Activated CD4-positive, alpha-beta T cell treated with anti-CD3 and anti-CD28 coated beads, Interleukin-2, Interleukin-6, amounts not matched to agents 100 ng/mL and 50 ng/mL, durations not matched to agents 16 hours and 8 hours (primary cell): Measurements from ENCODE around the gene ATP9A.
"Not testable (repeated sequence)": the region's sequence is repeated elsewhere in the genome, so short reads cannot be mapped to it uniquely, and the experiment has no call there.

ENCODE experiments used
- DNase-seq: peaks from one replicate; pipeline ENCODE4 v3.0.0-alpha.2; 2020

Gene ATP9A, protein sequence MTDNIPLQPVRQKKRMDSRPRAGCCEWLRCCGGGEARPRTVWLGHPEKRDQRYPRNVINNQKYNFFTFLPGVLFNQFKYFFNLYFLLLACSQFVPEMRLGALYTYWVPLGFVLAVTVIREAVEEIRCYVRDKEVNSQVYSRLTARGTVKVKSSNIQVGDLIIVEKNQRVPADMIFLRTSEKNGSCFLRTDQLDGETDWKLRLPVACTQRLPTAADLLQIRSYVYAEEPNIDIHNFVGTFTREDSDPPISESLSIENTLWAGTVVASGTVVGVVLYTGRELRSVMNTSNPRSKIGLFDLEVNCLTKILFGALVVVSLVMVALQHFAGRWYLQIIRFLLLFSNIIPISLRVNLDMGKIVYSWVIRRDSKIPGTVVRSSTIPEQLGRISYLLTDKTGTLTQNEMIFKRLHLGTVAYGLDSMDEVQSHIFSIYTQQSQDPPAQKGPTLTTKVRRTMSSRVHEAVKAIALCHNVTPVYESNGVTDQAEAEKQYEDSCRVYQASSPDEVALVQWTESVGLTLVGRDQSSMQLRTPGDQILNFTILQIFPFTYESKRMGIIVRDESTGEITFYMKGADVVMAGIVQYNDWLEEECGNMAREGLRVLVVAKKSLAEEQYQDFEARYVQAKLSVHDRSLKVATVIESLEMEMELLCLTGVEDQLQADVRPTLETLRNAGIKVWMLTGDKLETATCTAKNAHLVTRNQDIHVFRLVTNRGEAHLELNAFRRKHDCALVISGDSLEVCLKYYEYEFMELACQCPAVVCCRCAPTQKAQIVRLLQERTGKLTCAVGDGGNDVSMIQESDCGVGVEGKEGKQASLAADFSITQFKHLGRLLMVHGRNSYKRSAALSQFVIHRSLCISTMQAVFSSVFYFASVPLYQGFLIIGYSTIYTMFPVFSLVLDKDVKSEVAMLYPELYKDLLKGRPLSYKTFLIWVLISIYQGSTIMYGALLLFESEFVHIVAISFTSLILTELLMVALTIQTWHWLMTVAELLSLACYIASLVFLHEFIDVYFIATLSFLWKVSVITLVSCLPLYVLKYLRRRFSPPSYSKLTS

DNA sequence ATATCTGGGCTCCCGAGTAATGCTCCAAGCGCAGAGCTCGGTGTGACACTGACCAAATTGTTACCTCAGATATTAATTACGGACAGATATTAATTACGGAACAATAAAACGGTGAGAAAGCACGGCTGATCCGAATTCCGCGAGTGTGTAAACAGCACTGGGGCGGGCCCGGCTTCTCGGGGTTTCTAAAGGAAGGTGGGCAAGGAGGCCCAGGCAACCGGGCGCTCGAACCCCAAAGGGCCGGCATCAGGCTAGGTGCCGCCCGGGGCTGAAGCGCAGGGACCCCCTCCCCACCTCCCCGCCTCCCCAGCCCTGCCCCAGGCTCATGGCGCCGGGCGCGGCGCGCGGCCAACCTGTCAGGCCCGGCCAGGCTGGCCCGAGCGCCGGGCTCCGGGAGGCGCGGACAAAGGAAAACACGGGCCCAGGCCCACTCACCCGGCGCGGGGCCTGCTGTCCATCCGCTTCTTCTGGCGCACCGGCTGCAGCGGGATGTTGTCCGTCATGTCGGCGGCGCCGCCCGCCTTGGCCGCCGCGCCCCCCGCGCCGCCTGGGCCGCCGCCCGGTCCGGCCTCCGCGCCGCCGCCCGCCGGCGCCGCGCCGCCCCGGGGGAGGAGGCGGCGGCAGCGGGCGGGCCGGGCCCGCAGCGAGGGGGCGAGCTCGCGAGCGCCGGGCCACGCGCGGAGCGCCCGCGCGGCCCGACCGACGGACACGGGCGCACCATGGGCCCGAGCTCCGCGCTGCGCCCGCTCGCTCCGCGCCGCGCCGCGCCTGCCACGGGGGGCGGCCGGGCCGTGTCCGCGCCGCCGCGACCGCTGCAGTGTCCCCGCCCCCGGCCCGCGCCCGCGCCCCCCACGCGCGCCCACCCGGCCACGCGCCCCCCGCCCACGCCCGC is at the start of gene ATP9A:
Gene ATP9A (minus strand): TSS at position 524 of the 892 bp plus-strand sequence. CDS start 21 bp downstream, at position 503.
- DNase-seq, result no peak

DNA sequence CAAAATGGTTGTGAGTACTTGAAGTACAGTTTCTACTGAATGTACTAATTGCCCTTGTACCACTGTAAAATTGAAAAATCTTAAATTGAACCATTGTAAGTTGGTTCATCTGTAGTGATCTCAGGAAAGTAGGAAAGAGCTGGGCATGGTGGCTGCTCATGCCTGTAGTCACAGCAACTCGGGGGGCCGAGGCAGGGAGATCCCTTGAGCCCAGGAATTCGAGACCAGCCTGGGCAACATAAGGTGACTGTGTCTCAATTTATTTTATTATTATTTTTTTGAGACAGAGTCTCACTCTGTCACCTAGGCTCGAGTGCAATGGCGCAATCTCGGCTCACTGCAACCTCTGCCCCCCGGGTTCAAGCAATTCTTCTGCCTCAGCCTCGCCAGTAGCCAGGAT is 48.7 kb upstream of the ATP9A start:
- DNase-seq, result not testable (repeated sequence)

DNA sequence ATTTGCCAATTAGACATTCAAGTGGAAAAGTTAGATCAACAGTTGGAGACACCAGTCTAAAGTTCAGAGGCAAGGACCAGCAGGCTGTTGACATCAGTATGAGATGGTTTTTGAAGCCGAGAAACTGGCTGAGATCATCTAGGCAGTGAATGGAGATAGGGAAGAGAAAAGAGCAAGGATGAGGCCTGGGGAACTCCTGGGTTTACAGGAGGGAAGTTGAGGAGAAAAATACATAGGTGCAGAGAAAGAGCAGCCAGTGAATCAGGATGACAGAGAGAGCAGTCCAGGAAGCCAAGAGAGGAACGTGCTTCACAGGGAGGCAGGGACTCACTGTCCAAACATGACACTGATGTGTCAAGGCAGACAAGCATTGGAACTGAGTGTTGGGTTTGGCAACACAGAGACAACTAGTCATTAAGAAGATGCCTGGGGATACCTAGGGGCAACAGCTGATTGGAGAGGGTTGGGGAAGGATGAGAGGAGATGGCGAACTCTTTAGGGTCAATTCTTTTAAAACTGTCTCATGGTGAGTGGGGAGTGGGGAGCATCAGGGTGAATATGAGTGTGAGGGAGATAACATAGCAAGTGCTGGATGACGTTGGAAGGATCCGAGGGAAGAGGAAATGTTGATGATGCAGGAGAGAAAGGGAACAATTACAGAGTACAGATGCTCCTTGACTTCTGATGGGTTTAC is 47.3 kb upstream of the ATP9A start:
- no peak for DNase-seq

DNA sequence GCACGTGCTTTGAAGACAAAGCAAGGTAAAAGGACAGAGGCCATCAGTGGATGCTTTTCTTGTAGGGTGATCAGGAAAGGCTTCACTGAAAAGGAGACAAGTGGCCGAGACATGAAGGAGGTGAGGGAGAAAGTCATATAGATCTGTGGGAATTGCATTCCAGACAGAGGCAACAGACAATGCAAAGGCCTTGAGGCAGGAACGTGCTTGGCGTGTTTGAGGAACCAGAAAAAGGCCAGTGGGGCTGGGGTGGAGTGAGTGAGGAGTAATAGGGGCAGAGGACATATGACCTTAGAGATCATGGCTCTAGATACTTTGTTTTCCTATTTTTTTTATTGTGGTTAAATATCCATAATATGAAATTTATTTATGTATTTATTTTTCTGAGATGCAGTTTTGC is 44.7 kb upstream of the ATP9A start:
- DNase-seq, result no peak

DNA sequence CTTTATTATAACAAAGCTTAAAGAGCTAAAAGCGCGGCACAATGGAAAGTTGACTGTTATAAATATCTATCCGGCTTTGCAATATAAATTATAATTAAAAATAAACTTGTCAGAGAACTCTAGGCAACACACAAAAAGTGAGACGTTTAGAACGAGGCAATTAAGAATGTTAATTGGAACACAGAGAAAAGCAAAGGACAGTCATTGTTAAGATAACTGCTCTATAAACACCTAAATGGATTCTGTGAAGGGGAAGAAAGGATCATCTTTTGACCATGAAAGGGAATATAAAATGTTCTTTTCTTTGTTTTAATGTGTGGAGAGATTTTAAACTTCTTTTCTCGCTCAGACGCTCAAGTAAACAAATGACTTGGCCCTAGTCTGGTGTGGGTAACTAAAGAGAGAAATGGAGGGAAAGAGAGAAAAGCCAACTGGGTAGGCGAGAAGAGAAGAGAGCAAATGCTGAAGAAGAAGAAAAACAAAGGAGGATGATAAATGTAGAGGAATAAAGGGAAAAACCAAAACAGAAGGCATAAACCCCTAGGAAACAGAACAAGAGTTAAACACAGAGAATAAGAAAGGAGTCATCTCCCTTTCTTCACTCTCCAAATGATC is 43.4 kb upstream of the ATP9A start:
- no peak for DNase-seq

DNA sequence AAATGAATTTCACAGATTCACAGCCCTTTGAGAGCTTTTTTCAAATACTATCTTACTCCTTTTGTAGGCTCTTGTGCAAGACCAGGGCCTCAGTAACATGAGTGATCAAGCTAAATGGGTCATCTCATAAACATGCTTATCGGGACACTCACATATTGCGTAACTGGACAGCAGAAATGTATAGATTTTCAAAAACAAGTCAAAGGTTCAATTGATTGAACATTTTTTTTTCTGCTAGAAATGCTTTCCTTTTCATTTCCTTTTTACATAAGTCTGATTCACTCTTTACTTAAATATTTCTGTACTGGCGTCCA is 42.8 kb upstream of the ATP9A start:
- no peak for DNase-seq

DNA sequence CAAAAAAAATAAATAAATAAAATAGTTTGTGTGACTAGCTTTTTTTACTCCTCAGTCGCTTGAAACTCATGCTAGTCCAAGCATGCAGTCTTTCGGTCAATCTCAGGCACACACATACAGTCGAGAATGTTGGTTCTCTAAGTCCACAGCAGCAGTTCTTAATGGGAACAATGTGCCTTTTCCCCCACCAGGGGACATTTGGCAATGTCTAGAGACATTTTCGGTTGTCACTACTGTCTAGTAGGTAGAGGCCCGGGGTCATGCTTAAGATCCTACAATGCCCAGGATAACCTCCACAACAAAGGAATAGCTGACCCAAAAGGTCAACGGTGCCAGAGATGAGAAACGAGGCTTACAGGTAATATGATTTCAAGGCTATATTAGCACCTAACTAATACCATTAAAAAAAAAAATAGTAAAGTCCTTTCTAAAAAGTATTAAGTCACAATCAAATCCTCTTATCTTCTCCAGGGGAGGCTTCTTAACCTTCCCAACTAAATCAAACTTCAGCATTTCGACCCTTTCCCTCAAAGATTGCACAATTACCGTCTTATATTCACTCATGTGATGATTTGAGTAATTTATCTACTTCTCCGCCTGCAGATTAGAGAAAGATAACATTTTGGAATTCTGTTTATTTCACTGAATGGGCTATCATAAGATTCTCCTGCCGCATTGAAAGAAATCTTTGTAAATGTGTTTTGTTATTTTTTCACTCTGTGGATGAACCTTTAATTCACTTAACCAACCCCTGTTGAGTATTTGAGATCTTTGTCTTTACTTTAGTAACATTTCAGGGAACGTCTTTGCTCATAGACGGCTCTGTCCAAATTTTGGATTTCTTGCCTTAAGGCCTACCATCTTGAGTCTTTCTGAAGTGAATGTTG is 42.2 kb upstream of the ATP9A start:
- DNase-seq, result no peak

DNA sequence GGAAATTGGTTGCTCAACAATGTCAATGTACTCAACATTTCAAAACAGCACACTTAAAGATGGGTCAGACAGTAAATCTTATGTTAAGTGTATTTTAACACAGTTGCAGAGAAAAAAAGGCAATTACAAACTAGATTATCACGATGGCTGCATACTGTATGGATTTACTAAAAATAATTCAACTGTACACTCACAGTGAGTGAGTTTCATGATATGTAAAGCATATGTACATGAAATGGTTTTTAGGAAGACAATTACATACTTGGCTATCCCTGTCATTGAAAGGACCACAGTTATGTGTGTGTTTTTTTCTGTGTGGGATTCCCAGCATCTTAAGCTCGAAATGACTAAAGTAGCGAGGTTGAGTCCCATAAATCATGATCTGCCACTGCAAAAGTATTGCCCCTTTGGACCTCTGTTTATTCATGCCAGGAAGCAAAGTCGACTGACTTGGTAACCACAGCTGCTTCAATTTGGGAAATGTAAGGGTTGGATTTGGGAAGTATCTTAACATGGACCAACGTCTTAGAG is 39.6 kb upstream of the ATP9A start:
- DNase-seq, result no peak

DNA sequence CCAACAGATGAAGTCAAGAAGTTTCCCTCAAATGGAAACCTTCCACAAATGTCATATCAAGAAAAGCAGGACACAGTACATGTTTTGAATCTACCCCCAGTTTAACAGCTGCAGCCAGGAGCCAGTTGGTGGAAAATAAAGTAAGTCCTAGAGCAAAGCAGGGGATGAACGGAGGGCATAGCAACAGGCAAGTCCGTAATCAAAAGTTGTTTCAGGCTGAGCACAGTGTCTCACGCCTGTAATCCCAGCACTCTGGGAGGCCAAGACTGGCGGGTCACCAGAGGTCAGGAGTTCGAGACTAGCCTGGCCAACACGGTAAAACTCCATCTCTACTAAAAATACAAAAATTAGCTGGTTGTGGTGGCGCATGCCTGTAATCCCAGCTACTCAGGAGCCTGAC is 36.6 kb upstream of the ATP9A start:
- no peak for DNase-seq

DNA sequence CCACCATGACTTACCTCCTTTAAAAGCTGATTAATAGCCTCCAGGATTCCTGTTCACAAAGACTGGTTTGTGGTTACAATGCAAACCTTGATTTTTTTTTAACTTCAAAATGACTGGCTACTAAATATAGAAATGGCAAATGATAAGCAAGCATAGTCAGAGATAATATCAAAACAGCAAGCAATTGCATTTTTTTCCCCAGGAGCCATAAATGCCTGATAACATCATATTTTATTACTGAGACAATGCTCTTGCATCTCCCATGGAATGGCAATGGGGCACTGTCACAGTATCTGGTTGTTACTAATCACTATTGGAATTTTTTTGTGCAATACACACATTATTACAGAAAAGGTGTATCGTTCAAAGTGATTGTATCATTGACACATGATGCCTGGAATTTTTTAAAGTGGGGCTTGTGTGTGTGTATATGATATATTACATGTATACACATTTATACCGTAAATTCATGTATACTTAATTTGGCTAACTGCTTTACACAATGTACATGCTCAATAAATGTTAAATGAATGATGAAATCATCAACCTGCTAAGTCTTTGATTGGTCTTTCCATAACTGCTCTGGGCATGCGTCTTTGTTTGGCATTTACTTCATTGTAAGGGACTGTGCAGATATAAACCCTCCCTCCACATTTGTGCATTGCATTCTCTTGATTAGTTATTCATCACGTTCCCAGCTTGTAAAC is 35.1 kb upstream of the ATP9A start:
- no peak for DNase-seq

DNA sequence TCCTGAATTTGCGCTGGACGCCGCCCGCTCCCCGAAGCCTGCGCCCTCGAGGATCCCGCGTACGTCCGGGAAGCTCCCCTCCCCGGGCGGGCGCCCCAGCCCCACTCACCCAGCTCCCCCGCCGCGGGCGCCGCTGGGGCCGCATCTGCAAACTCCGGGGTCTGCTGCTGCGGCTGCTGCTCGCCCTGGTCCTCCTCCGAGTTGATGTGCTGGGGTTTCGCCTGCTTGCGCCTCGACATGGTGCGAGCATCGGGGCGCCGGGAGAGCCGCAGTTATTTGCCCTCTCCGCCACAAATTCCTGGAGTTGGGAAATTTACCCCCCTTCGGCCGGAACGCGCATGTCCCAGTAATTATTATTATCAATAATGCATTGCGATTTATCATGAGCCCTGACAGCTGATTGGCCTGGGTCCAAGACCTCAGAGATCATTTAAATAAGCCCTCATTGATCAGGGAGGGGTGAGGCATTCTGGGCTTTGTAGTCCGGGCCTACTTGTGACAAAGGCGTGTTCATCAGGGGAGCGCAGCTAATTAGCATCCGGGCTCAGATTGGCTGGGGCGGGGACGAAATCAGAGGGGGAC is 34.1 kb upstream of the ATP9A start, which contains the start of gene SALL4:
Gene SALL4 (minus strand): TSS at position 352 of the 582 bp plus-strand sequence. CDS start 113 bp downstream, at position 239.
- no peak for DNase-seq

DNA sequence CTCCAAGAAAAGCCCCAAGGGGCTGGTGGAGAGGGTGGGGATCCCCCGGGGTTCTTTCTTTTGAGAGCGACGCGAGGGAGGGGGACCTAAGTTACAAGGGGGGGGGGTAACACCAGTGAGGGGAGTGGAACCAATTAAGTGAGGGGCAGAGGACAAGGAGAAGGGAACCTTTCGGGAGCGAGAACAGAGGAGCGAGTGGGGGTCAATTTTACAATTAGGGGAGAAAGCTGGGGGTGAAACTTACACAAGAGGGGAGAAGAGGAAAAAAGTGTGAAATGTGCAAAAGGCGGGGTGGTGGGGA is 33.6 kb upstream of the ATP9A start:
- DNase-seq, result no peak

DNA sequence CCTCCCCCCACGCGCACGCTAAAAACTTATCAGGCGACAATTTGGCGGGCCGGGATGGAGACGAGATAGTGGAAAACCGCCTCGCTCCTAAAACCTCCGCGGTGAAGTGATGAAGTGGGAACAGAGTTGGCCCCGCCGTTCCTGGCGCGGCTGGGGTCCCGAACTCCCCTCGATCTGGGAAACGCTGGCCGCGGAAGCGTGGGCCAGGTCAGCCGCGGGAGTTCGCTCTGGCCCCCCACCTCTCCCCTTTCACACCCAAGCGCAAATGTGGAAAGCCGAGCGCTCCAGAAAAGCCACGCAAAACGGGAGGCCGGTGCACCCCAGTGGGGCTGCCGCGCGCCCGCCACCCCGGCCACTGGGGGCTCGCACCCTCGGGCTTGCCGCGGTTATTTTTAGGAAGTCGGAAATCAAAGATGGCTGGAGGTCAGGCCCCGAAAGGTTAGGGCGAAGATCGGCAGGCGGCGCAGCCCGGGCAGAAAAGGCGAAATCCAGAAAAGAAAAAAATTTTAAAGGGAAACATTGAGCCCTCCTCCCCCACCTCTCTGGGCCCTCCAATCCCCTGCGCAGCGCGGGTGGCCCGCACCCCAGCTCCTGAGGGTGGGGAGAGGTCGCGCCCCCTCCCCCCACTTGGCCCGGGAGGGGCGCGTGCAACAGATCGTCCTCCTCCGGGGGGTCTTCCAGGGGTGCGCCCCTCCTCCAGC is 33.1 kb upstream of the ATP9A start:
- DNase-seq, result no peak

DNA sequence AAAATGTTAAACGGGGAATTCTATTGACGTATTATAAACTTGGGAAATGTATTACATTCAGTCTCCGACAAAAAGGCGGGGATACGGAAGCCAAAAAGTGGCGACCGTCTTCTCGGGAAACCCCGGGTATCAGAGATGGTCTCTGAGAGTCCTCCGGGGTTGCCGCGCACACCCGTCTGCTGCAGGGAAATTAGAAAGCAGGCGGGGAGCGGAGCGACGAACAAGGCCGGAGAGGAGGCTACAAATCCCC is 32.6 kb upstream of the ATP9A start:
- DNase-seq, result peak; percentile 5

DNA sequence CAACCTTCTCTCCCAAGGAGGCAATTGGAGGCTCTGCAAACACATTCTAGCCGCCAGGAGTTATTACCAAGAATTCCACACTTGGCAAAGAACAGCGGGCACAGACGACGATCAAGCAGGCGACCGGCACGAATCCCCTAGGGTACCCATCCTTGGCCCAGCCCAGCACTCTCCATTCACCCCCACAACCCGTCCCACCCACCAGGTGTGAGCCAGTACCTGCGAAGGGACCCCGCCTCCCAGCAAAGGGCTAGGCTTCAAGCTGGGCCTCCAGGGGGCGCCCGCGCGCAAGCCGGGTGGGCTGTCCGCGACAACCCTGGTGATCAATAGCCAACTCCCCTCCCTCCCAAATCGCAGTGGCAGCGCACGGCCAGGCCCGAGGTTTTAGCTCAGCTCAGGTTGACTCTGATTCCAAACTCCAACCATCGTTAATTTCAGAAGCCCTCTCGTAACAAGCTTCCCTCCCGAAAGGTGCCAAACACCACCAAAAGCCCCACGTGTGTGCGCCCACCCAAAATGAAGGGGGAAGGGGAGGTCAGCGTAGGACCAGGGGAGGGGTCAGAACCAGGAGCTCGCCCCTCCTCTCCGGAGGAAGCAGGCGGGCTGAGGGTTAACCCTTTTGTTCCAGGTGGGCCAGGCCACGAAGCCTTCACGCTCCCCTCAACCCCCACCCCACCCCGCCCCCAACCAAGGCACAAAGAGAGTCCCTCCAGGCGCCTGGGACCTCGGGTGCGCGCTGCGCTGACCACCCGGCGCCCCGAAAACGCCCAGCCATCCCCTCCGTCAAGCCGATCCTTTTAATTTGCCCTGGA is 32.1 kb upstream of the ATP9A start:
- DNase-seq, result peak; percentile 75

DNA sequence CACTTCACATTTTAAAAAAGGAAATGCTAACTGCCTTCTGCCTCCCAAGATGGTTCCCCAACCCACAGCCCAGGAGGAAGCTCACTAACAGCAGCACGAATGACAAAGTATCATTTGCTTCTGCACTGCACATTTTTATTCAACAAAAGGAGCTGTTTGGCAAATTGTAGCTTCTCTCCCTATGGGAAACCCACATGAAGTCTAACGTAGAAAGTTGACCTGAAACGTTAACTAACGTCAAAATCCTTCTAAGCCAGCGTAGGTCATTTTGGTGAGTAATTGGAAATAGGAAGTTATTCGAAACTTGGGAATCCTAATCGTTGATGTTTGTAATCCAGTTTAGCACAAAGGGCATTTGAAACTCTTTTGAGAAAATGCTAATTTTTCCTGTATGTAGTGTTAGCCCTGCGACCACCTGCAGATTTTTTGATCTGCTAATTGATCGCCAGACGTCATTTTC is 31.2 kb upstream of the ATP9A start:
- no peak for DNase-seq

DNA sequence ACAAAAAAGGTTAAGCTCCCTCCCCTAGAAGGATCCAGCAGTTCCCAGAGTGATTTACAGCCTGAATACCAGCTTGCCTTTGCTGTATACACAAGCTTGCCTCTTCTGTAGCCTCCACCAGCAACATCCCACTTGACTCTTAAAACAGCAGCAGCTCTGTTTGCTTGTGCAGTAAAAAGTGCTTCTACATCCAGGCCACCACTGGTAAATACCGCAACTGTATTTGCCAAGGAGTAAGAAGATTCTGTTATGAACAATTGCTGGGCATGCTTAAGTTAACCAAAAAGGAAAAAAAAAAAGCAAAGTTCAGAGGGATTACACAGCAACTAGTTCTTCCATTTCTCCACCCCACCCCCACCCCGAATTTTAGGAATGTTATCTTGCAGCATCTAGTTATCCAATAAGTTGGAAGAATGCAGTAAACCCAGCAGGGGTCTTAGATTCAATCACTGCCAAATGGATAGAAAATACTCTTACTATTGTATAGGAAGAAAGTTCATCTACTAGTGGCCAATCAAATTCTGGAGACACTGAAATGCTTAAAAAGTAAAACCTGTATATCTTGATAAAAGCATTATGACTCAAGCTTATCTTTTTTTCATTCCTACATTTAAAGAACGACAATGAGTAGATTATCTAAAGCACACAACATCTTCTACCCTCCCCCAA is 29.3 kb upstream of the ATP9A start:
- no peak for DNase-seq
